WERI-Rb-1 (cell line): ENCODE results near the gene DAGLB.
A peak's percentile ranks its signal among the peaks of the same experiment; 100 is the strongest.

Experiments used
- DNase-seq: peaks from one replicate; pipeline ENCODE4 v3.0.0-alpha.2; 2020
- H3K27ac ChIP-seq: fragments of 250-450 bp; sonication (Bioruptor Pico); 2 replicates; pipeline ENCODE4 v1.5.1; 2020; ENCODE audit warnings: mild to moderate bottlenecking, moderate library complexity
- H3K27me3 ChIP-seq: fragments of 250-450 bp; sonication (Bioruptor Pico); 2 replicates; pipeline ENCODE4 v1.5.1; 2021; ENCODE audit warnings: mild to moderate bottlenecking, low read depth, moderate library complexity; ENCODE audit not compliant: insufficient read depth, severe bottlenecking
- H3K36me3 ChIP-seq: fragments of 250-450 bp; sonication (Bioruptor Pico); 2 replicates; pipeline ENCODE4 v1.5.1; 2020; ENCODE audit warnings: mild to moderate bottlenecking, moderate library complexity
- H3K4me3 ChIP-seq: 2 replicates; pipeline ENCODE4 v1.5.1; 2011; ENCODE audit warnings: low read depth, mild to moderate bottlenecking, control low read depth, low read length
- H3K9me3 ChIP-seq: fragments of 250-450 bp; sonication (Bioruptor Pico); 2 replicates; pipeline ENCODE4 v1.5.1; 2021; ENCODE audit warnings: mild to moderate bottlenecking, moderate library complexity; ENCODE audit not compliant: severe bottlenecking
- CTCF ChIP-seq: IDR thresholded peaks from 2 replicates; pipeline ENCODE4 v1.5.1; 2011; ENCODE audit warnings: low read depth, mild to moderate bottlenecking, control low read depth, inconsistent platforms, low read length

The DAGLB gene

GRCh38 chr7:6438427-6438826 lies 9.3 kb downstream of the DAGLB start:
- TF ChIP-seq CTCF: no peak
- peak overlapping the region; percentile 89 for H3K27ac ChIP-seq
- no peak for DNase-seq
- no peak overlapping the region for H3K4me3 ChIP-seq
- H3K36me3 ChIP-seq: peaks cover 69% of the 10 kb centered on the region
- no peaks in the 10 kb centered on the region for H3K9me3 ChIP-seq
- no peaks in the 10 kb centered on the region for H3K27me3 ChIP-seq

GRCh38 chr7:6437251-6437650 lies 10.5 kb downstream of the DAGLB start:
- H3K4me3 ChIP-seq: no peak overlapping the region
- TF ChIP-seq CTCF: no peak
- H3K9me3 ChIP-seq: no peaks in the 10 kb centered on the region
- no peak for DNase-seq
- H3K27ac ChIP-seq: peak overlapping the region; percentile 89
- no peaks in the 10 kb centered on the region for H3K27me3 ChIP-seq
- peaks cover 70% of the 10 kb centered on the region for H3K36me3 ChIP-seq

- peaks cover 70% of the 10 kb centered on the region for H3K36me3 ChIP-seq
- TF ChIP-seq CTCF: no peak
- peak overlapping the region; percentile 89 for H3K27ac ChIP-seq
- H3K9me3 ChIP-seq: no peaks in the 10 kb centered on the region
- peak overlapping the region; percentile 41 for H3K4me3 ChIP-seq
- no peaks in the 10 kb centered on the region for H3K27me3 ChIP-seq
- peak; percentile 96 for DNase-seq
Measured at GRCh38 chr7:6436385-6436685, 11.4 kb downstream of the DAGLB start.

- Histone ChIP-seq H3K27me3 (no peaks in the 10 kb centered on the region), H3K27ac (peak overlapping the region; percentile 89), H3K9me3 (no peaks in the 10 kb centered on the region), H3K4me3 (peak overlapping the region; percentile 41), H3K36me3 (peaks cover 75% of the 10 kb centered on the region)
- TF ChIP-seq CTCF: peak; percentile 88
- peak; percentile 92 for DNase-seq
Measured at GRCh38 chr7:6435486-6436384, 12.0 kb downstream of the DAGLB start.

GRCh38 chr7:6433784-6434615 lies 13.8 kb downstream of the DAGLB start:
- no peak for DNase-seq
- TF ChIP-seq CTCF: no peak
- no peak overlapping the region for H3K4me3 ChIP-seq
- H3K36me3 ChIP-seq: peaks cover 75% of the 10 kb centered on the region
- no peak overlapping the region for H3K27ac ChIP-seq
- no peaks in the 10 kb centered on the region for H3K27me3 ChIP-seq
- no peaks in the 10 kb centered on the region for H3K9me3 ChIP-seq
